HG03103 (cell line): Measurements from ENCODE around the gene NANOGP8.
"Not testable (repeated sequence)": the region's sequence is repeated elsewhere in the genome, so short reads cannot be mapped to it uniquely, and the experiment has no call there.

Experiments used
- ATAC-seq: cut with Tn5 transposase; IDR thresholded peaks from one replicate; pipeline ENCODE4 v1.9.1; 2021; ENCODE audit warnings: low read depth; ENCODE audit not compliant: unreplicated experiment

Gene NANOGP8

DNA sequence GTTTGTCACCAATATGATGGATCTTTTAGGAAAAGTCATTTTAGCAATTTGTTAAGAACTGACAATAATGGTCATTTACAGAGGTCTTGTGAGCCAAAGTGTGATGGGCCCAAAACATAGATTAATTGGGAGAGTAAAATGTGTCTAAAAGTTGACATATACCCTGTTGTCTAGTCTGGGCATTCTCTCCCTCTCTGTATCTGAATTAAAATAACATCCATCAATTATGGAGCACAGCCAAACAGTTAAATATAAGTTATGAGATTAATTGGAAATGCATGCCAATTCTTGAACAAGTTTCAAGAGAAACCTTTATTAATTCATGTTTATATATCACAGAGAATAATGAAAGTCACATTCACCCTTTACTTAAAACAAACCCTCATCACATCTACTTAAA is 13.6 kb upstream of the NANOGP8 start:
- ATAC-seq: no peak

DNA sequence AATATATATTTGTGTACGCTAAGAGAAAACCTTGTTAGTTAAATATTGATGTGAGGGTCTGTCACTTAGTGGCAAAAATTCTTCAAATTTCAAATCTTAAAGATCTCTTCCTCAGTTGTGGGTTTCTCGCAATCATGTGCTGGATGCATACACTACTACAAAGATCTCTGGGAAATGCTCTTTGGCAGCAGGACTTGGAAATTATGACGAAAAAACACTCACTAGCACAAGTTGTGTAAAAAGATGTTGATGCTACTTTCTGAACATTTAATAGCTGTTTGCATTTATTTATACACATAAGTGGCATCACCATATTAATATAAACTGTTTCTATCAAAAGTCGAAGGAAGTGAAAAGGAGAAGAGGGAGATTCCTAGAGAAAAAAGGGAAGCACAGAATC is 10.8 kb upstream of the NANOGP8 start:
- ATAC-seq: no peak

DNA sequence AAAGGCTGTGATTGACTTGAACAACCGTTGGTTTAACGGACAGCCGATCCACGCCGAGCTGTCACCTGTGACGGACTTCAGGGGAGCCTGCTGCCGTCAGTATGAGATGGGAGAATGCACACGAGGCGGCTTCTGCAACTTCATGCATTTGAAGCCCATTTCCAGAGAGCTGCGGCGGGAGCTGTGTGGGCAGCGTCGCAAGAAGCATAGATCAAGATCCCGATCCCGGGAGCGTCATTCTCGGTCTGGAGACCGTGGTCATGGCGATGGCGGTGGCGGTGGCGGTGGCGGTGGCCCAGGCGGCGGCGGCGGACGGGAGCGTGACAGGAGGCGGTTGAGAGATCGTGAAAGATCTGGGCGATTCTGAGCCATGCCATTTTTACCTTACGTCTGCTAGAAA is 7.8 kb upstream of the NANOGP8 start:
- ATAC-seq: no peak

DNA sequence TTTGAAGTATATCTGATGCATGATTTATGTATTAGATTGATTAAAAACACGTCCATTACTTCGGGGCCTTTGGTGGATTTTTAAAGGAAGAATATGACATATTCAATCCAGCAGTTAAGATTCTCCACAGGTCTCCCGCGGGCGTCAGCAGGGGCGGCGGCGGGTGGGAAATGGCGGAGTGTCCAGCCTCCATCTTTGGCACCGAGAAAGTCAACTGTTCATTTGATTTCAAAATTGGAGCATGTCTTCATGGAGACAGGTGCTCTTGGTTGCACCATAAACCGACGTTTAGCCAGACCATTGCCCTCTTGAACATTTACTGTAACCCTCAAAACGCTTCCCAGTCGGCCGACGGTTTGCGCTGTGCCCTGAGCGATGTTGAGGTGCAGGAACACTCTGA is 7.2 kb upstream of the NANOGP8 start:
- ATAC-seq: no peak

DNA sequence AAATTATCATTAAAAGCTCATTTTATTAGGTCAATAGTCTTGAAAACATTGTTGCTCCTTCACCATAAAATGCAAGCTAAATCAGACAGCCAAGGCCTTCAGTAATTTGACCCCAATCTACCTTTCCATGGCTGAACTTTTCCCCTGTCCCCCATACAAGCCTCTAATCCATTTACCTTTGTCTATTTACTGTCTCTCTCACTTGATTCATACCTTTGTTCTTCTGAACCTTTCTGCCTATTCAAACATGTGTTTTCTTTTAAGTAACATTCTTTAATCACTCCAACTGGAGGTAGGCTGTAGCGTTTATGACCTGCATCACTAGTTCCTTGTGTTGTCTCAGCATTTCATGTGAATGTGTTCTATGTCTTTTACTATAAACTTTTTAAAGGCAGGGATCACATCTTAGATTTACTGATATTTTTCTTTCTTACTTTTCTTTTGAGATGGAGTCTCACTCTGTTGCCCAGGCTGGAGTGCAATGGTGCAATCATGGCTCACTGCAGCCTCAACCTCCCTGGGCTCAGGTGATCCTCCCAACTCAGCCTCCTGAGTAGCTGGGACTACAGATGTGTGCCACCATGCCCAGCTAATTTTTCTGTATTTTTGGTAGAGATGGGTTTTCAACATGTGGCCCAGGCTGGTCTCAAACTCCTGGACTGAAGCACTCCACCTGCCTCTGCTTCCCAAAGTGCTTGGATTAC is 5.2 kb upstream of the NANOGP8 start:
- no peak for ATAC-seq

DNA sequence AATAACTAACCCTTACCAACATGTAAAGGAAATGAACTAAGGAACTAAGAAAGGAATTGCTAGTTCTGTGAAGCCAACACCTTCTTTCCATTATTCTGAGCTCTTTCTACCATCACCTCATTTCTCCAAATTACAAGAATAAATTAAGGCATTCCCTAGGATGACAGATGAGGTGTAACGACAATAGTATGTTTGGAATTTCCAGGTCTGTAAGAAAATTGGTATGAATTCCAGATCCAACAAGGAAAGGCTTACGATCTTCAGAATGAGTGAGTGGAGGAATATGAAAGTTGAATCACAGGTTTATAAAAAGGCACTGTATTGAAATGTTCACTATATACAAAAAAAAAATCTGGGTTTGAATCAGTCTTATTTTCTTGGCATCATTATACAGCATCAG is 4.5 kb upstream of the NANOGP8 start:
- ATAC-seq: no peak

DNA sequence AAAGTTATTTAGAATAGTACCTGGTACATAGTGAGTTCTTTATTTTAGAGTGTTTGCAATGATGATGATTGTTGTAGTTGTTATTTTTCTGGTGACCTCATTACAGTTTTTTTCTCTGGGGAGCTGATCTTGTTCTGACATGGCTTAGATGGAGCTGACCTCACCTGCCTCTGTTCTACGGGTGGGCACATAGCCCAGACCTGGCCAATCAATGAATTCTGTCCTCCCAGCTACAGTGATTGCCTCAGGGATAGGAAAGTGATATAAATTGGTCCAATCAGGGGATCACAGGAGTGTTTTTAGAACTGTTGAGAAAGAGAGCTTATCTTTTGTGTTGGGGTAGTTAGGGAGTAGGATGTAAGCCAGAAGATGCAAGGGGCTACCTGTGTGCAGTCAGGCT is 3.2 kb upstream of the NANOGP8 start:
- no peak for ATAC-seq

DNA sequence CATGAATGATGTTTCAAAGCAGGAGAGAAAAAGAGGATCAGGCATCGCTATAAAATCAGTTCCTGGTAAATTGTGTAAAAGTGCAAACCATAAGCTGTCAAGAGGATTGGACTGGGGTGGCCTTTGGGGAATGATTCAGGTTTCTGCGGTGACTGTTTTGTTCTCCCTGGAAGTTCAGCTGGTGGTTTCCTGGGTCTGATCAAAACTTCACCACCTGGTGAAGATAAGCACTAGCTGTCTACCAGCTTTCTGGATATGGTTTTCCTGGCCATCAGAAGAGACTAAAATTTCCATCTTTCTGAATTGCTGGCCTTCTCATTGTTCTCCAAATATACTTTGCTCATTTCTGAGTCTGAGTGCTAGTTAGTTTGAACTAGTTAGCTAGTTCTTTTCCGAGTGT is 2.7 kb upstream of the NANOGP8 start:
- ATAC-seq: no peak

DNA sequence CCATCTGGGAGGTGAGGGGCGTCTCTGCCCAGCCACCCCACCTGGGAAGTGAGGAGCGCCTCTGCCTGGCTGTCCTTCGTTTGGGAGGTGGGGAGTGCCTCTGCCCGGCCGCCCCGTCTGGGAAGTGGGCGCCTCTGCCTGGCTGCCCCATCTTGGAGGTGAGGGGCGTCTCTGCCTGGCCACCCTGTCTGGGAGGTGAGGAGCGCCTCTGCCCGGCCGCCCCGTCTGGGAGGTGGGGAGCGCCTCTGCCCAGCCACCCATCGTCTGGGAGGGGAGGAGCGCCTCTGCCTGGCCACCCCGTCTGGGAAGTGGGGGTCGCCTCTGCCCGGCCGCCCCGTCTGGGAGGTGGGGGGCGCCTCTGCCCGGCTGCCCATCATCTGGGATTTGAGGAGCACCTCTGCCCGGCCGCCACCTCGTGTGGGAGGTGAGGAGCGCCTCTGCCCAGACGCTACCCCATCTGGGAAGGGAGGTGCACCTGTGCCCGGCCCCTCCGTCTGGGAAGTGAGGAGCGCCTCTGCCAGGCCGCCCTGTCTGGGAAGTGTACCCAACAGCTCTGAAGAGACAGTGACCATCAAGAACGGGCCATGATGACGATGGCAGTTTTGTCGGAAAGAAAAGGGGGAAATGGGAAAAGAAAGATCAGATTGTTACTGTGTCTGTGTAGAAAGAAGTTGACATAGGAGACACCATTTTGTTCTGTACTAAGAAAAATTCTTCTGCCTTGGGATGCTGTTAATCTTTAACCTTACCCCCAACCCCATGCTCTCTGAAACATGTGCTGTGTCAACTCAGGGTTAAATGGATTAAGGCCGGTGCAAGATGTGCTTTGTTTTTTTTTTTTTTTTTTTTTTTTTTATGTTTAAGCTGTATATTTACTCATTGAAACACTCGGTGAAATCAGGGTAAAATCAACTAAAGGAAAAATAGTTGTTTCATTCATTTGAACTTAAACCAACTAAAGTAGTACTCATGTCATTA is 2.4 kb downstream of the NANOGP8 start:
- not testable (repeated sequence) for ATAC-seq

DNA sequence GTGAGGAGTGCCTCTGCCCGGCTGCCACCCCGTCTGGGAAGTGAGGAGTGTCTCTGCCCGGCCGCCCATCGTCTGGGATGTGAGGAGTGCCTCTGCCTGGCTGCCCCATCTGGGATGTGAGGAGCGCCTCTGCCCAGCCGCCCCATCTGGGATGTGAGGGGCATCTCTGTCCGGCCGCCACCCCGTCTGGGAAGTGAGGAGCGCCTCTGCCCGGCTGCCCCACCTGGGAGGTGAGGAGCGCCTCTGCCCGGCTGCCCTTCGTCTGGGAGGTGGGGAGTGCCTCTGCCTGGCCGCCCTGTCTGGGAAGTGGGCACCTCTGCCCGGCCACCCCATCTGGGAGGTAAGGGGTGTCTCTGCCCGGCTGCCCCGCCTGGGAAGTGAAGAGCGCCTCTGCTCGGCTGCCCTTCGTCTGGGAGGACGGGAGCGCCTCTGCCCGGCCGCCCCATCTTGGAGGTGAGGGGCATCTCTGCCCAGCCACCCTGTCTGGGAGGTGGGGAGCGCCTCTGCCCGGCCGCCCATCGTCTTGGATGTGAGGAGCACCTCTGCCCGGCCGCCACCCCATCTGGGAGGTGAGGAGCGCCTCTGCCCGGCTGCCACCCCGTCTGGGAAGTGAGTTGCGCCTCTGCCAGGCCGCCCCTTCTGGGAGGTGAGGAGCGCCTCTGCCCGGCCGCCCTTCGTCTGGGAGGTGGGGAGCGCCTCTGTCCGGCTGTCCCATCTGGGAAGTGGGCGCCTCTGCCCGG is 3.3 kb downstream of the NANOGP8 start:
- ATAC-seq: not testable (repeated sequence)

DNA sequence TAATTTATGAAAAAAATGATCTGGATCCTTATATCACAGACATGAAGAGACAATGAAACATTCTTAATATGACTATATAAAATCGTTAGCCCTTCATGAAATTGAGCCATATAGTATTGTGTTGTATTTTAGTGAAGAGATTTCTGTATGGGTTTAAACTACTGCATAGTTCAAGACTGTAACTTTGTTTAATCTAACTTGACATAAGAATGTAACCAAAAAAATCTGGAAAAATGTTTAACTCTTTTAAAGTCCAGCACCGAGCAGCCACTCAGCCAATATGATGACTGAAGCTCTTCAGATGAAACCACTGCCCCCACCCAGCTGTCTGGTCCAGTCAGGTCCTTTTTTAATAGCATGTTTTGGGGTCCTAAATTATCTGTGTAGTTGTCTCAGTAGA is 4.9 kb downstream of the NANOGP8 start:
- ATAC-seq: no peak

DNA sequence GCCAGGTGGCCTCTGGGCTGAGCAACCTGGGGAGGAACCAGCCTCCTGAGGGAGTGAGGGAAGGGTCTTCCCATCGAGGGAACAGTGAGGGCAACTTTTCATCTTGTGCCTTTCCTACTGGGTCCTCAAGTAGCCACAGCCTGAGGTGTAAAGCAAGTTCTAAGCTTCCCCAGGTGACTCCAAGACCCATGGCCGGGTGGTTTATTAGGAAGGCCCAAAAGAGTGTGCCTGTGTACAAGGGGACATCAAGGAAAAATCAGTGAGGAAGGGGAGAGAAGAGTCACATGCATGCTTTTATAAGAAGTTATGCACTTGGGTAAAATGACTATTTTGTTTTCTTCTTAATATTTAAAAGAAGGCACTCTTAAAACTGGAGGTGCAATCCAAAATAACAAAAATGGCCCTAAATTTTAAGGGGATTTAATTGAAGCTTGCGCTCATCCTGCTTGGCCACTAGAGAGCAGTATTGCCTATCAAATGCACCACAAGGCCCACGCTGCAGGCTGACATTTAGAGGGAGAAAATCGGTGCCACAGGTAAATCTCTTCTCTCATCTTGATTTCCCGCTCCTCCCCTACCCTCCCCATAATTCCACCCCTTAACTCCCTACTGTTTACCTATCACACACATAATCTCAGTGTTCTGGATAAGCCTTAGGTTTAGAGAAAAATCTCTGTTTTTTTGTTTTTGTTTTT is 6.7 kb downstream of the NANOGP8 start:
- no peak for ATAC-seq

DNA sequence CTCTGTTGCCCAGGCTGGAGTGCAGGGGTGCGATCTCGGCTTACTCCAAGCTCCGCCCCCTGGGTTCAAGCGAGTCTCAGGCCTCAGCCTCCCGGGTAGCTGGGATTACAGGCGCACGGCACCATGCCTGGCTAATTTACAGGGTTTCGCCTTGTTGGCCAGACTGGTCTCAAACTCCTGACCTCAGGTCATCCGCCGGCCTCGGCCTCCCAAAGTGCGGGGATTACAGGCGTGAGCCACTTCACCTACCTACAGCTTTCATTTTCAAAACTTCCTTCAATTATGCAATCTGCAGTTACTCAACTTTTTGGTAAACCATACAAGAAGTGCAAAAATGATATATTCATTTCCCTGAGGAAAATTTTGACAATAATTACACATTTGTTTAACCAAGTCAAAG is 14.0 kb downstream of the NANOGP8 start:
- no peak for ATAC-seq

DNA sequence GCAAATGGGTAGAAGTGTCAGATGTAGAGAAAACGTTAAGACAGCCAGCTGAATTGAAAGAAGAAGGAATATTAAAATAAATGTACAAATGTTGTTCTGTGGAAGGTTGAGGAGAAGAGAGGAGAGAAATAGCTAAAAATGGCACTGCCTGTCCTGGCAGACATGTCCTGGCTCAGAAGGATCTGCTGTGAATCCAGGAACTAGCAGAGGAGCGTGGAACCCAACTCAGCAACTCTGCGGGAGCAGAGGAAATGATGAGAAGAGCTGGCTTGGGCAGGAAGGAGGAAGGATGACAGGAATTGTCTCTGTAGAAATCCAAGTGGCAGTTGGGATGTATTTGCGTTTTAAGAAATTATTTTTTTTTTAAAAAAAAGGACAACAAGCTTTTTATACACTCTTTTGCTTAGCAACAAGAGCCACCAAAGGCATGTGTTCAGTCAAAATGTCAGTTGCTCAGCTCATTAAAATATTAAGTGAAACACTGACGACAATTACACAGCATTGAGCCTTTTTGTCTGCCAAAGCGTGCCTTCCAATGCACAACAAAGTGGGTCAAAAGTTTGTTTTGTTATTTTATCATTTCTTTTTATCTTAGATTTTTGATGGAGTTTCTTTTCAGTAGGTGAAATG is 16.1 kb downstream of the NANOGP8 start:
- no peak for ATAC-seq

DNA sequence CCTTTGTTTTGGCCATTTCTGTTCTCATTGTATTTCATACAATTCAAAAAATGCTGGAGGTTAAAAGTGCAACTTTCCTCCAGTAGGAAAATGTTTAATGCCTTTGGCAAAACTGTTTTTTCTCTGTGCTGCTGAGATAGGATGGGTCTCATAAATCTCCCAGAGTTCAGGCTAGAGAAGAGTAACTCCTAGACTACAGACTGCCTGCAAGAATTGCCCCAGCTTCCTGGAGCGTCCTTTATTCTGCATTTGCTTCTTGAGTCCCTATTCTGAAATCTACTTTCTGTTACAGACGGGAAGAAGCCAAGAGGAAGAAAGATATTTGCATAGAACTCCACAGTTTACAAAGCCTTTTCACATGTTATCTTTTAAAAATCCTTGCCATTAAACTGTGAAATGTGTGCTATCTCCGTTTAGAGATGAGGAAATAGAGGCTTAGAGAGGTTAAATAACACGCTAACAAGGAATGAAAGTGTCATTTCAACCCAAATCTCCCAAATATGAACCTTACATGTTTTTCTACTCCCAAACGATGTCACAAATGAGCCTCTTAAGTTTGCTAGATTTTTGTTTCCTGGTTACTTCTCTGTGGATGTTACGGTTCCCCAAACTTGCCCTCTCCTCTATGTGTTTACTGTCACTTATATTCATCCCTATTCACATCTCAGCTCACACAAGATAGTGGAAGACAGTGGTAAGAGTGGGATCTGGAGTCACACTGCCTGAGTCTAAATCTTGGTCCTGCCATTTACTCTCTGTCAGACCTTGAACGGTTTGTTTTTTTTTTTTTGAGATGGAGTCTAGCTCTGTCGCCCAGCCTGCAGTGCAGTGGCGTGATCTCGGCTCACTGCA is 17.4 kb downstream of the NANOGP8 start:
- ATAC-seq: no peak

DNA sequence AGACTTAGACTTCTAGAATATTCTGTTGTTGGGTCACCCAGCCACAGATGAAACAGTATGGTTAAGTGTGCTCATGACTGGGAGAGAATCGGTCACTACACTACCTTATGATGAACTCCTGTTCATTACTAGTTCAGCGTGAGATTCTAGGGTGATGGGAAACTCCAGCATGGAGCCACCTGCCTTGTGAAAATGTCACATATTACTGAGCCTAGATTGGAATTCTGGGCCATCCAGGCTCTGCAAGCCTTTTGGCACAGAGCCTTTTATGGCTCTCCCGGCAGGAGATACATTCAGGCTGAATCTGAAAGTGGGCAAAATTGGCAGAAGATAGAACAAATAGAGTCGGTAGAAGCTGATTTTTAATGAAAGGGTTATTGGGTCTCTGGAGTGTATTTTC is 19.0 kb downstream of the NANOGP8 start:
- no peak for ATAC-seq

DNA sequence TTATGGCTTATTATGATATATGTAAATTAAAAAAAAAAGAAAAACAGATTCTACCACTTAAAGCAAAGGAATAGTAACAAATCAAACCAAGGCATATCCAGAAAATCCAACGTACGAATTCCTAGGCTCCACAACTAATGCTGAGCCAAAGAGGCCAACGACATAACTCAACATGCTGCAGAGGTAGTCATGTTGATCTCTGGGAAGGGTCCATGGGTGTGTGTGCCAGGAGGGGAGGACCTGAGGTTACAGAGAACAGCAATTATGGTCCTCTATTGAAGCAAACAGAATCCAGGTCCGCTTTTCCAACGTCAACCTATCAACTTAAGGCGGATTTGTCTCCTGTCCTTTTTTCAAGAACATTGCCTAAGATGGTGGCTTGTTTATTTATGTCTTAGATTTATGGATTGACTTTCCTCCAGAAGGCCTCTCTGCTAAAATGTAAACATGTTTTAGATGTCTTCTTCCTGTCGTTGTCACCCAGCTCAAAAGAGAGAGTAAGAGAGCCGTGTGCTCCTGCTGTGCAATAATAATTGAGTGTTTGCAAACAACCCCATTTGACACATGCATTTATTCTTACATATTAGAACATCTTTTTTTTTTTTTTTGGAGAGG is 20.4 kb downstream of the NANOGP8 start:
- ATAC-seq: no peak

DNA sequence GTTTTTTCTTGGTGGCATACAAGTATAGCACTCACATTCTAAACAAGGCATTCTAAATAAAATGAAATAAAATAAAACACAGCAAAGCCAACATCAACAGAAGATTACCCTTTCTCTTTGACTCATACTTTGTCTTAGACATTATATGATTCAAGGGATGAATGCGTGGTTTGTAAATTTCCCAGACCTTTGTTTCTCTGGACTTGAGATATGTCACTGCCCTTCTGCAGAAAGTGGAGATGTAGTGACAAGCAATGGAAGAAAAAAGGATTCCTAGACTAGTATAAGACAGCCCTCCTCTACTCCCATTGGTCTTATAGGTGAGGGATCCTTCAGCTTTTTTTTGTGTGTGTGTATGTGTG is 22.4 kb downstream of the NANOGP8 start:
- no peak for ATAC-seq
